Fibroblast of villous mesenchyme (primary cell): ENCODE results near the gene PANK4. TPM values are rescaled to one million over a fixed set of nuclear protein-coding genes. Genes with fewer than 3 reads are reported as not detected.

Source experiments
- DNase-seq: peaks from one replicate; pipeline ENCODE4 v3.0.0-alpha.2; 2010; ENCODE audit warnings: low read depth
- H3K4me3 ChIP-seq: 2 replicates; pipeline ENCODE4 v1.5.1; 2011; ENCODE audit warnings: low read depth, mild to moderate bottlenecking, low read length
- total RNA-seq: library from RNA; depleted of rRNA; stranded (reverse); fragments of >200 nt; gene quantifications from 2 replicates; pipeline ENCODE4 v1.2.3, GENCODE V29; 2012
- TF ChIP-seq, protein P1 (sequence below): IDR thresholded peaks from 2 replicates; pipeline ENCODE4 v1.5.1; 2012; ENCODE audit warnings: low read depth, mild to moderate bottlenecking, low read length; ENCODE audit not compliant: insufficient read depth

The PANK4 gene
- total RNA-seq, 1 donor: 27.6 TPM

DNA sequence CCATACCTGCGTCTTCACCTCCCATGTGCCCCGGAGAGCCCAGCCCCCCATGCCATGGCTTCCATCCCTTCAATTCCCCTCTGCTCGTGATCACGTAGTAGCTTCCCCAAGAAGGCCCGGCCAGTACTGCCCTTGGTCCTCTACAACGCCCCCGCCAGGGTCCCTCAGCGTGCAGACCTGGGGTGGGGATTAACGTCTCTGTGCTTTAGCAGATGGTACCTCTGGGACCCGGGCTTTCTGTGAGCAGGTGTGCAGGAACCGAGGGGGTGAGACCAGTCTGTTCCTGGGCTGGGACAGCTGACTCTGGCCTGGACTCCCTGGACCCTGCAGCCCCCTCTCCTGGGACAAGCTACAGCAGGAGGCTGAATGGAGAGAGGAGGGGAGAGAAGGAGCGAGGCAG is 49.1 kb downstream of the PANK4 start:
- TF ChIP-seq, protein P1, sequence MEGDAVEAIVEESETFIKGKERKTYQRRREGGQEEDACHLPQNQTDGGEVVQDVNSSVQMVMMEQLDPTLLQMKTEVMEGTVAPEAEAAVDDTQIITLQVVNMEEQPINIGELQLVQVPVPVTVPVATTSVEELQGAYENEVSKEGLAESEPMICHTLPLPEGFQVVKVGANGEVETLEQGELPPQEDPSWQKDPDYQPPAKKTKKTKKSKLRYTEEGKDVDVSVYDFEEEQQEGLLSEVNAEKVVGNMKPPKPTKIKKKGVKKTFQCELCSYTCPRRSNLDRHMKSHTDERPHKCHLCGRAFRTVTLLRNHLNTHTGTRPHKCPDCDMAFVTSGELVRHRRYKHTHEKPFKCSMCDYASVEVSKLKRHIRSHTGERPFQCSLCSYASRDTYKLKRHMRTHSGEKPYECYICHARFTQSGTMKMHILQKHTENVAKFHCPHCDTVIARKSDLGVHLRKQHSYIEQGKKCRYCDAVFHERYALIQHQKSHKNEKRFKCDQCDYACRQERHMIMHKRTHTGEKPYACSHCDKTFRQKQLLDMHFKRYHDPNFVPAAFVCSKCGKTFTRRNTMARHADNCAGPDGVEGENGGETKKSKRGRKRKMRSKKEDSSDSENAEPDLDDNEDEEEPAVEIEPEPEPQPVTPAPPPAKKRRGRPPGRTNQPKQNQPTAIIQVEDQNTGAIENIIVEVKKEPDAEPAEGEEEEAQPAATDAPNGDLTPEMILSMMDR: no peak
- DNase-seq: no peak
- no peak overlapping the region for H3K4me3 ChIP-seq

DNA sequence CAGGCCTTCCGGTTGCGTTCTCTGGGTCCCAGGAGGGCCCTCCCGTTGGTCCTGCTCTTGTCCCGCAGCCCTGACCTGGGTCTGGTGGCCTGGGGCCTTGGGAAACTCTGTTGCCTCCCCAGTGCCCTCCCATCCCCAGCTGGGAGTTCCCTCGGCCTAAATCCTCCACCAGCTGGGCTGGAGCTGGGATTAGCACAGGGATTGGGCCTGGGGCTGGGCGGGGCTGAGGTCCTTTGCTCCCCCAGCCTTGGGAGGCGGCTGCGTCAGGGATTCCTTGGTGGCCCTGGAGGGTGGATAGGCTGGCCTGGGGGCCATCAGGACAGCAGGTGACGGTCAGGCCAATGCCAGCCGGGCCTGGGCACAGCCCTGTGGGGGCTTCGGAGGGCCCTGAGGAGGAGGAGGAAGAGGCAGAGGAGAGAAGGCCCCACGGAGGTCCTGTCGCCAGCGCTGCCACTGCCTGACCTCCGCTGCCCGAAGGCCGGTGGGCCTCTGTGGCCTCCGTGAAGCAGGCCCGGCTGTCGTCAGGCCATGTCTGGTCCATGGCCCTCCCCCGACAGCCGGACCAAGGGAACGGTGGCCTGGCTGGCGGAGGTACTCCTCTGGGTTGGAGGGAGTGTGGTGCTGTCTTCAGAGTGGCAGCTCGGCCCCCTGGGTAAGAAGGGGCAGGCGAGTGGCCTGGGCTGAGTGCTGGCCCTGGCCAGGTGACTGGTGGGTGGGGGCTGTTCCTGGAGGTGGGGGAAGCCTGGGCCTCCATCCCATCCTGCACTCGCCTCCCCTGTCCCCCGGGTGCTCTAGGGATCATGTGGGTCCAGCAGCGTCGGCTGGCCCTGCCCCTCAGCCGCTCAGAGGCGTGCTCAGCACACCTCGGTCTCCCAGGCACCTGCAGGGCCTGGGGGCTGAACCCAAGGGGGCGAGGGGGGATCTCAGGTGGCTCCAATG is 50.1 kb downstream of the PANK4 start, which contains the start of gene PLCH2:
Gene PLCH2 (plus strand): TSS at position 229 of the 939 bp plus-strand sequence. CDS start 300 bp downstream, at position 529.
- no peak within 1 kb of the TSS for H3K4me3 ChIP-seq
- TF ChIP-seq, protein P1: no peak
- no peak for DNase-seq

DNA sequence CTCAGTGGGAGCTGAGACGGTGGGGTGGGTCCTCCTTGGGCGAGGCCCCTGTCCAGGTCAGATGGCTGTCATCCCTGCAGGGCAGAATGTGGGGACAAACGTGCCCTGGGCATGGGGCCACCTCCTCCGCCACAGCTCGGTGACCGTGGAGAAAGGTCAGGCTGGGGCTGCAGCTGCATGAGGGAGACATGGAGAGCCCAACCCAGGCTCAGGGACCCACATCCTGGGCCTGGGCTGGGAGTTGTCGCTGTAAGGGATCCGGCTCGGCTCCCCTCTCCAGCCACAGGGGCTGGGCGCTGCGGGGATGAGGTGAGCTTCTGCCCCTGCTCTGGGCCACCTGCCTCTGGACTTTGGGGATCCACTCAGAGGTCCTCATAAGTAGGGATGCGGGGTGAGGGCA is 50.8 kb downstream of the PANK4 start:
- no peak for DNase-seq
- no peak overlapping the region for H3K4me3 ChIP-seq
- TF ChIP-seq, protein P1: no peak

DNA sequence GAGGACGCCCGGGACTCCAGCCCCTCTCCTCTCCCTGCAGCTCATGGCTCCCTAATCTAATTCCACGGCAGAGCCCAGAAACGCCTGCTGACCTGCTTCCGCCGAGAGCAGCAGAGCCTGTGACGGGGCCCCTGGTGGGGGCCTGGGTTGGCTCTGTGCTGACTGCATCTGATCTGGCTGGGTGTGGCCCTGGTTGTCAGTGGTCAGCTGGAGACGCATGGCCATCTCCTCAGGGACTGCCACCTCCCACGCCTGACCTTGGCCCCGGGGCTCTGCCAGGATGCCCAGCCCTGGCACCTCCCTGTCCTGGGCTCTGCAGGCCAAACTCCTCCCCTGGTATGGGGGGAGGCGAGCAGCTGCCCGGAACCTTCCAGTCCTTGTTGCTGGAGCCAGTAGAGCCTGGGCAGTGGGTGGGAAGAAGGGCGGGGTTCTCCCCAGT is 51.4 kb downstream of the PANK4 start:
- TF ChIP-seq, protein P1: no peak
- DNase-seq: no peak
- H3K4me3 ChIP-seq: no peak overlapping the region

DNA sequence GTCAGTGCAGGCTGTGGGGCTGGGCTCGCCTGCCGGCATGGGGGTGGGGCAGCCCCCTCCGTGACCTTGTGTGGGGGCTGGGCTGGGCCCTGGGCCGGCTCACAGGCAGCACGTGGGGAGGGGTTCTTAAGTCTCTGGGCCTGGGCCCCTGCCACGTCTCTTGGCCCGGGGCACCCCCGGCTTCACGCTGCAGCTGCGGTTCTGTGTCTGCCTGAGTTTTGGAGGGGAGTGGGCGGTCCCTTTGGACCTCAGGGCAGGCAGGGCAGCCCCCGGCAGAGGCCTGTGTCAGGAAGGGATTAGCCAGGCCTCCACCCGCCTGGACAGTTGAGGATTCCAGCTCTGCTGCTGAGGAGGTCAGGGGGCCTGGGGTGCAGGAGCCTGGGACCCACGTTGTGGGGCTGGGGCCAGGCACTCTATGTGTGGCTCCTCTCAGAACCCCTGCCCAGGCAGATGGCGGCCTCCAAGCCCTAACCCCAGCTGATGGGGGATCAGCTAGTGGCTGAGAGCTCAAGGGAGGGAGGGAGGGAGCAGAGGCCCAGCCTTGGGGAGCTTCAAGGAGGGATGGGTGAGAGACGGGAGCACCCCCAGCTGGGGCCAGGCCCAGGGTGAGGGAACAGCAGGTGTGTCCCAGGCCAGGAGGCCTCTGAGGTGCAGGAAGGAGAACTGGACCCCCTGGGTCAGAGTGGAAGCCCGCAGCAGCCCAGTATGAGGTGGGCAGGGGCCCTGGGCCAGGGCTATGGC is 52.1 kb downstream of the PANK4 start:
- no peak for DNase-seq
- TF ChIP-seq, protein P1: no peak
- H3K4me3 ChIP-seq: no peak overlapping the region

DNA sequence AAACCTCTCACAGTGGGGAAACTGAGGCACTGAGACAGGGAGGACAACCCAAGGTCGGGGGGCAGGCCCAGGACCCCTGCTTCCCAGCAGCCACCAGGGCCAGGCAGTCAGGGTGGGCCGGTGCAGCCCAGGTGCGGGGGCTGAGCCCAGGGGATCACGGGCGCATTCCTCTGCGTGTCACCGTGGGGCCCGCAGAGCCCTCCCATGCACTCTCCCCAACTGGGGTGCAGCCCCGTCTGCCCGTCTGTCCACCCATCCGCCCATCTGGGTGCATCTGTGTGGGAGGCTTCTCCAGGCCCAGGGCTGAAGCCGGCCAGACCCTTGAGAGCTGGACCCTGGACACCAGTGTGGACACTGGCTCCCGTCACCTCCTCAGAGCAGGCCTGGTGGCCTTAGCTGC is 53.2 kb downstream of the PANK4 start:
- DNase-seq: no peak
- TF ChIP-seq, protein P1: no peak
- no peak overlapping the region for H3K4me3 ChIP-seq
